GM23338 (cell line): ENCODE results near the gene INAFM1. TPM values are rescaled to one million over a fixed set of nuclear protein-coding genes. Genes with fewer than 3 reads are reported as not detected.

Experiments used
- ATAC-seq: fragments of 200-7000 bp; cut with Tn5 transposase; 3 replicates; pipeline ENCODE4 v1.9.1; 2020
- DNase-seq: peaks from one replicate; pipeline ENCODE4 v3.0.0-alpha.2; 2015; ENCODE audit warnings: low spot score
- H2AFZ ChIP-seq: fragments of 200-600 bp; sonication (generic); 2 replicates; pipeline ENCODE4 v1.8.0; 2016; ENCODE audit warnings: antibody characterized with exemption, mild to moderate bottlenecking, moderate library complexity
- H3F3A ChIP-seq: fragments of 200-600 bp; sonication (generic); replicated peaks from 2 replicates; pipeline ENCODE4 v1.8.0; 2017; ENCODE audit warnings: antibody characterized with exemption, mixed run types, low read depth
- H3K27ac ChIP-seq: fragments of 200-600 bp; sonication (generic); 2 replicates; pipeline ENCODE4 v1.6.1; 2016; ENCODE audit warnings: low read depth
- H3K27me3 ChIP-seq: fragments of 200-600 bp; sonication (generic); 2 replicates; pipeline ENCODE4 v1.8.0; 2016; ENCODE audit warnings: mild to moderate bottlenecking, mixed run types, moderate library complexity; ENCODE audit not compliant: insufficient read depth
- H3K36me3 ChIP-seq: fragments of 200-600 bp; sonication (generic); 2 replicates; pipeline ENCODE4 v1.8.0; 2016; ENCODE audit warnings: mild to moderate bottlenecking; ENCODE audit not compliant: insufficient read depth
- H3K4me1 ChIP-seq: fragments of 200-600 bp; sonication (generic); 2 replicates; pipeline ENCODE4 v1.8.0; 2016; ENCODE audit warnings: mild to moderate bottlenecking, moderate library complexity; ENCODE audit not compliant: insufficient read depth
- H3K4me2 ChIP-seq: fragments of 200-600 bp; sonication (generic); 2 replicates; pipeline ENCODE4 v1.7.1; 2017; ENCODE audit warnings: mixed run types
- H3K4me3 ChIP-seq: fragments of 200-600 bp; sonication (generic); 2 replicates; pipeline ENCODE4 v1.6.1; 2016; ENCODE audit warnings: mixed run types
- H3K79me2 ChIP-seq: fragments of 200-600 bp; sonication (generic); replicated peaks from 2 replicates; pipeline ENCODE4 v1.8.0; 2017; ENCODE audit warnings: mild to moderate bottlenecking; ENCODE audit not compliant: insufficient read depth
- H3K9me2 ChIP-seq: fragments of 200-600 bp; sonication (generic); 2 replicates; pipeline ENCODE4 v1.8.0; 2017; ENCODE audit not compliant: insufficient read depth
- H4K20me1 ChIP-seq: fragments of 200-600 bp; sonication (generic); replicated peaks from 2 replicates; pipeline ENCODE4 v1.8.0; 2017; ENCODE audit warnings: mild to moderate bottlenecking; ENCODE audit not compliant: insufficient read depth
- H3K27ac Mint-ChIP-seq: 2 replicates; pipeline ENCODE4 v1.8.0; 2020; ENCODE audit warnings: inconsistent platforms, mild to moderate bottlenecking, moderate library complexity, mixed read lengths
- H3K27me3 Mint-ChIP-seq: 3 replicates; pipeline ENCODE4 v1.8.0; 2022; ENCODE audit warnings: low read depth, mild to moderate bottlenecking, moderate library complexity, mixed read lengths, inconsistent platforms; ENCODE audit not compliant: insufficient read depth, poor library complexity
- H3K36me3 Mint-ChIP-seq: 3 replicates; pipeline ENCODE4 v1.8.0; 2021; ENCODE audit warnings: low read depth, mild to moderate bottlenecking, inconsistent platforms, moderate library complexity, mixed read lengths
- H3K4me1 Mint-ChIP-seq: 3 replicates; pipeline ENCODE4 v1.8.0; 2020; ENCODE audit warnings: mild to moderate bottlenecking, inconsistent platforms, mixed read lengths
- H3K4me3 Mint-ChIP-seq: 3 replicates; pipeline ENCODE4 v1.8.0; 2021; ENCODE audit warnings: moderate library complexity, mild to moderate bottlenecking, inconsistent platforms, mixed read lengths
- H3K9me3 Mint-ChIP-seq: 3 replicates; pipeline ENCODE4 v1.8.0; 2020; ENCODE audit warnings: moderate library complexity, mild to moderate bottlenecking, inconsistent platforms, mixed read lengths
- CREB1 ChIP-seq: fragments of 250-450 bp; sonication (Bioruptor Pico); IDR thresholded peaks from 2 replicates; pipeline ENCODE4 v1.5.0; 2020; ENCODE audit warnings: low read depth, mild to moderate bottlenecking, moderate library complexity
- EZH2 ChIP-seq: fragments of 200-600 bp; sonication (generic); IDR thresholded peaks from one replicate; pipeline ENCODE4 v1.8.0; 2017; ENCODE audit warnings: antibody characterized with exemption, mild to moderate bottlenecking, low read depth; ENCODE audit not compliant: unreplicated experiment
- EZH2phosphoT487 ChIP-seq: fragments of 200-600 bp; sonication (generic); IDR thresholded peaks from one replicate; pipeline ENCODE4 v1.8.1; 2018; ENCODE audit warnings: antibody characterized with exemption; ENCODE audit not compliant: unreplicated experiment
- JUNB ChIP-seq: IDR thresholded peaks from one replicate; pipeline ENCODE4 v1.6.1; 2016; ENCODE audit warnings: antibody characterized with exemption; ENCODE audit not compliant: unreplicated experiment
- NANOG ChIP-seq: IDR thresholded peaks from 2 replicates; pipeline ENCODE4 v1.6.1; 2016; ENCODE audit warnings: antibody characterized with exemption, borderline replicate concordance
- POLR2AphosphoS5 ChIP-seq: IDR thresholded peaks from 2 replicates; pipeline ENCODE4 v1.6.1; 2016; ENCODE audit warnings: antibody characterized with exemption, low read depth
- STAT1 ChIP-seq: IDR thresholded peaks from one replicate; pipeline ENCODE4 v1.6.1; 2016; ENCODE audit warnings: antibody characterized with exemption; ENCODE audit not compliant: unreplicated experiment
- ZNF114 ChIP-seq: fragments of 250-450 bp; sonication (Bioruptor Pico); IDR thresholded peaks from 2 replicates; pipeline ENCODE4 v1.5.0; 2020; ENCODE audit warnings: mild to moderate bottlenecking, moderate library complexity
- ZNF331 ChIP-seq: fragments of 250-450 bp; sonication (Bioruptor Pico); IDR thresholded peaks from 2 replicates; pipeline ENCODE4 v1.5.0; 2020; ENCODE audit warnings: low read depth, mild to moderate bottlenecking, moderate library complexity
- polyA plus RNA-seq: library from polyadenylated mRNA; unstranded; fragments of >200 nt; fragmentation: Nextera tagmentation; extraction: Ambion mirVana; gene quantifications from 2 replicates; pipeline ENCODE4 v1.2.1, GENCODE V29; 2016
- total RNA-seq: library from RNA; depleted of rRNA; stranded (reverse); fragments of >200 nt; shearing (Covaris generic); gene quantifications from 2 replicates; pipeline ENCODE4 v1.2.3, GENCODE V29; 2014
- TF ChIP-seq, protein P1 (sequence below): IDR thresholded peaks from 2 replicates; pipeline ENCODE4 v1.6.1; 2016; ENCODE audit warnings: antibody characterized with exemption
- TF ChIP-seq, protein P2 (sequence below): IDR thresholded peaks from one replicate; pipeline ENCODE4 v1.6.1; 2018; ENCODE audit warnings: antibody characterized with exemption; ENCODE audit not compliant: unreplicated experiment
- TF ChIP-seq, protein P3 (sequence below): fragments of 250-450 bp; sonication (Bioruptor Pico); IDR thresholded peaks from 2 replicates; pipeline ENCODE4 v1.5.0; 2020; ENCODE audit warnings: mild to moderate bottlenecking, moderate library complexity
- TF ChIP-seq, protein P4 (sequence below), 2 experiments: fragments of 200-600 bp in 1 of 2; sonication (generic) in 1 of 2; conservative IDR thresholded peaks; 2 replicates each; pipeline versions ENCODE4 v1.5.1 to v1.6.1; 2016 to 2017; ENCODE audit warnings: antibody characterized with exemption in 2 of 2, low read depth in 2 of 2, mild to moderate bottlenecking in 2 of 2, moderate library complexity in 1 of 2

Gene INAFM1
- total and polyA plus RNA-seq, 2 experiments from 2014 or later = 2.9 to 10.2 TPM

DNA sequence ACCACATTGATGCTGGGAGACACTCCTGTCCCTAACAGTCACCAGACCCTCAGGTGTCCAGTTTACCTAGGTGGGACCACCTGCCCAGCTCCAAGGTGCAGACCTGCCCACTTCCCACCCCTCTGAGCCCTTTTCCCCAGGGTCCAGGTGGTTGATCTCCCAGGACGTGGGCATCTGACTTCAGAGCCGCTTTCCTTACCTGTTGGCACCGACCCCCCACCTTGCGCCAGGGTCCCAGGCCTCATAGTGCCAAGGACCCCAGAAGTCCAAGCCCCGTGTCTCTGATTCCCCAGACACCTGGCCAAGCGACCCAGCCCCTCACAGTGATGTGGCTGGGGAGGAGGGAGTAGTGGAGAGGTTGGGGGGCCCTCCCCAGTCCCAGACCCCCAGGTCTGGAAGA is 34.1 kb upstream of the INAFM1 start:
- DNase-seq (no peak), ATAC-seq (no peak)
- H3K9me2 ChIP-seq = no peaks in the 10 kb centered on the region
- Mint-ChIP-seq H3K9me3 (peaks cover 3% of the 10 kb centered on the region; the same call in 2 of the 3 replicates), H3K4me1 (peaks cover 23% of the 10 kb centered on the region), H3K4me3 (peak overlapping the region; percentile 51), H3K27me3 (peaks cover 27% of the 10 kb centered on the region), H3K36me3 (peaks cover 6% of the 10 kb centered on the region; the same call in 1 of the 3 replicates), H3K27ac (no peak overlapping the region)
- H3K27me3 ChIP-seq = peaks cover 41% of the 10 kb centered on the region
- TF ChIP-seq EZH2phosphoT487 (no peak), CREB1 (CRISPR knock-in tag) (no peak), STAT1 (no peak), POLR2AphosphoS5 (no peak), ZNF331 (CRISPR knock-in tag) (no peak), JUNB (no peak), NANOG (no peak), ZNF114 (no peak), EZH2 (no peak)
- TF ChIP-seq, protein P1, sequence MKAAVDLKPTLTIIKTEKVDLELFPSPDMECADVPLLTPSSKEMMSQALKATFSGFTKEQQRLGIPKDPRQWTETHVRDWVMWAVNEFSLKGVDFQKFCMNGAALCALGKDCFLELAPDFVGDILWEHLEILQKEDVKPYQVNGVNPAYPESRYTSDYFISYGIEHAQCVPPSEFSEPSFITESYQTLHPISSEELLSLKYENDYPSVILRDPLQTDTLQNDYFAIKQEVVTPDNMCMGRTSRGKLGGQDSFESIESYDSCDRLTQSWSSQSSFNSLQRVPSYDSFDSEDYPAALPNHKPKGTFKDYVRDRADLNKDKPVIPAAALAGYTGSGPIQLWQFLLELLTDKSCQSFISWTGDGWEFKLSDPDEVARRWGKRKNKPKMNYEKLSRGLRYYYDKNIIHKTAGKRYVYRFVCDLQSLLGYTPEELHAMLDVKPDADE = no peak
- TF ChIP-seq, protein P2, sequence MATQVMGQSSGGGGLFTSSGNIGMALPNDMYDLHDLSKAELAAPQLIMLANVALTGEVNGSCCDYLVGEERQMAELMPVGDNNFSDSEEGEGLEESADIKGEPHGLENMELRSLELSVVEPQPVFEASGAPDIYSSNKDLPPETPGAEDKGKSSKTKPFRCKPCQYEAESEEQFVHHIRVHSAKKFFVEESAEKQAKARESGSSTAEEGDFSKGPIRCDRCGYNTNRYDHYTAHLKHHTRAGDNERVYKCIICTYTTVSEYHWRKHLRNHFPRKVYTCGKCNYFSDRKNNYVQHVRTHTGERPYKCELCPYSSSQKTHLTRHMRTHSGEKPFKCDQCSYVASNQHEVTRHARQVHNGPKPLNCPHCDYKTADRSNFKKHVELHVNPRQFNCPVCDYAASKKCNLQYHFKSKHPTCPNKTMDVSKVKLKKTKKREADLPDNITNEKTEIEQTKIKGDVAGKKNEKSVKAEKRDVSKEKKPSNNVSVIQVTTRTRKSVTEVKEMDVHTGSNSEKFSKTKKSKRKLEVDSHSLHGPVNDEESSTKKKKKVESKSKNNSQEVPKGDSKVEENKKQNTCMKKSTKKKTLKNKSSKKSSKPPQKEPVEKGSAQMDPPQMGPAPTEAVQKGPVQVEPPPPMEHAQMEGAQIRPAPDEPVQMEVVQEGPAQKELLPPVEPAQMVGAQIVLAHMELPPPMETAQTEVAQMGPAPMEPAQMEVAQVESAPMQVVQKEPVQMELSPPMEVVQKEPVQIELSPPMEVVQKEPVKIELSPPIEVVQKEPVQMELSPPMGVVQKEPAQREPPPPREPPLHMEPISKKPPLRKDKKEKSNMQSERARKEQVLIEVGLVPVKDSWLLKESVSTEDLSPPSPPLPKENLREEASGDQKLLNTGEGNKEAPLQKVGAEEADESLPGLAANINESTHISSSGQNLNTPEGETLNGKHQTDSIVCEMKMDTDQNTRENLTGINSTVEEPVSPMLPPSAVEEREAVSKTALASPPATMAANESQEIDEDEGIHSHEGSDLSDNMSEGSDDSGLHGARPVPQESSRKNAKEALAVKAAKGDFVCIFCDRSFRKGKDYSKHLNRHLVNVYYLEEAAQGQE = no peak
- TF ChIP-seq, protein P3, sequence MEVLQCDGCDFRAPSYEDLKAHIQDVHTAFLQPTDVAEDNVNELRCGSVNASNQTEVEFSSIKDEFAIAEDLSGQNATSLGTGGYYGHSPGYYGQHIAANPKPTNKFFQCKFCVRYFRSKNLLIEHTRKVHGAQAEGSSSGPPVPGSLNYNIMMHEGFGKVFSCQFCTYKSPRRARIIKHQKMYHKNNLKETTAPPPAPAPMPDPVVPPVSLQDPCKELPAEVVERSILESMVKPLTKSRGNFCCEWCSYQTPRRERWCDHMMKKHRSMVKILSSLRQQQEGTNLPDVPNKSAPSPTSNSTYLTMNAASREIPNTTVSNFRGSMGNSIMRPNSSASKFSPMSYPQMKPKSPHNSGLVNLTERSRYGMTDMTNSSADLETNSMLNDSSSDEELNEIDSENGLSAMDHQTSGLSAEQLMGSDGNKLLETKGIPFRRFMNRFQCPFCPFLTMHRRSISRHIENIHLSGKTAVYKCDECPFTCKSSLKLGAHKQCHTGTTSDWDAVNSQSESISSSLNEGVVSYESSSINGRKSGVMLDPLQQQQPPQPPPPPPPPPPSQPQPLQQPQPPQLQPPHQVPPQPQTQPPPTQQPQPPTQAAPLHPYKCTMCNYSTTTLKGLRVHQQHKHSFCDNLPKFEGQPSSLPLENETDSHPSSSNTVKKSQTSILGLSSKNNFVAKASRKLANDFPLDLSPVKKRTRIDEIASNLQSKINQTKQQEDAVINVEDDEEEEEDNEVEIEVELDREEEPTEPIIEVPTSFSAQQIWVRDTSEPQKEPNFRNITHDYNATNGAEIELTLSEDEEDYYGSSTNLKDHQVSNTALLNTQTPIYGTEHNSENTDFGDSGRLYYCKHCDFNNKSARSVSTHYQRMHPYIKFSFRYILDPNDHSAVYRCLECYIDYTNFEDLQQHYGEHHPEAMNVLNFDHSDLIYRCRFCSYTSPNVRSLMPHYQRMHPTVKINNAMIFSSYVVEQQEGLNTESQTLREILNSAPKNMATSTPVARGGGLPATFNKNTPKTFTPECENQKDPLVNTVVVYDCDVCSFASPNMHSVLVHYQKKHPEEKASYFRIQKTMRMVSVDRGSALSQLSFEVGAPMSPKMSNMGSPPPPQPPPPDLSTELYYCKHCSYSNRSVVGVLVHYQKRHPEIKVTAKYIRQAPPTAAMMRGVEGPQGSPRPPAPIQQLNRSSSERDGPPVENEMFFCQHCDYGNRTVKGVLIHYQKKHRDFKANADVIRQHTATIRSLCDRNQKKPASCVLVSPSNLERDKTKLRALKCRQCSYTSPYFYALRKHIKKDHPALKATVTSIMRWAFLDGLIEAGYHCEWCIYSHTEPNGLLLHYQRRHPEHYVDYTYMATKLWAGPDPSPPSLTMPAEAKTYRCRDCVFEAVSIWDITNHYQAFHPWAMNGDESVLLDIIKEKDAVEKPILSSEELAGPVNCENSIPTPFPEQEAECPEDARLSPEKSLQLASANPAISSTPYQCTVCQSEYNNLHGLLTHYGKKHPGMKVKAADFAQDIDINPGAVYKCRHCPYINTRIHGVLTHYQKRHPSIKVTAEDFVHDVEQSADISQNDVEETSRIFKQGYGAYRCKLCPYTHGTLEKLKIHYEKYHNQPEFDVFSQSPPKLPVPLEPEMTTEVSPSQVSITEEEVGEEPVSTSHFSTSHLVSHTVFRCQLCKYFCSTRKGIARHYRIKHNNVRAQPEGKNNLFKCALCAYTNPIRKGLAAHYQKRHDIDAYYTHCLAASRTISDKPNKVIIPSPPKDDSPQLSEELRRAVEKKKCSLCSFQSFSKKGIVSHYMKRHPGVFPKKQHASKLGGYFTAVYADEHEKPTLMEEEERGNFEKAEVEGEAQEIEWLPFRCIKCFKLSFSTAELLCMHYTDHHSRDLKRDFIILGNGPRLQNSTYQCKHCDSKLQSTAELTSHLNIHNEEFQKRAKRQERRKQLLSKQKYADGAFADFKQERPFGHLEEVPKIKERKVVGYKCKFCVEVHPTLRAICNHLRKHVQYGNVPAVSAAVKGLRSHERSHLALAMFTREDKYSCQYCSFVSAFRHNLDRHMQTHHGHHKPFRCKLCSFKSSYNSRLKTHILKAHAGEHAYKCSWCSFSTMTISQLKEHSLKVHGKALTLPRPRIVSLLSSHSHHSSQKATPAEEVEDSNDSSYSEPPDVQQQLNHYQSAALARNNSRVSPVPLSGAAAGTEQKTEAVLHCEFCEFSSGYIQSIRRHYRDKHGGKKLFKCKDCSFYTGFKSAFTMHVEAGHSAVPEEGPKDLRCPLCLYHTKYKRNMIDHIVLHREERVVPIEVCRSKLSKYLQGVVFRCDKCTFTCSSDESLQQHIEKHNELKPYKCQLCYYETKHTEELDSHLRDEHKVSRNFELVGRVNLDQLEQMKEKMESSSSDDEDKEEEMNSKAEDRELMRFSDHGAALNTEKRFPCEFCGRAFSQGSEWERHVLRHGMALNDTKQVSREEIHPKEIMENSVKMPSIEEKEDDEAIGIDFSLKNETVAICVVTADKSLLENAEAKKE (CRISPR knock-in tag) = no peak
- TF ChIP-seq, protein P4, sequence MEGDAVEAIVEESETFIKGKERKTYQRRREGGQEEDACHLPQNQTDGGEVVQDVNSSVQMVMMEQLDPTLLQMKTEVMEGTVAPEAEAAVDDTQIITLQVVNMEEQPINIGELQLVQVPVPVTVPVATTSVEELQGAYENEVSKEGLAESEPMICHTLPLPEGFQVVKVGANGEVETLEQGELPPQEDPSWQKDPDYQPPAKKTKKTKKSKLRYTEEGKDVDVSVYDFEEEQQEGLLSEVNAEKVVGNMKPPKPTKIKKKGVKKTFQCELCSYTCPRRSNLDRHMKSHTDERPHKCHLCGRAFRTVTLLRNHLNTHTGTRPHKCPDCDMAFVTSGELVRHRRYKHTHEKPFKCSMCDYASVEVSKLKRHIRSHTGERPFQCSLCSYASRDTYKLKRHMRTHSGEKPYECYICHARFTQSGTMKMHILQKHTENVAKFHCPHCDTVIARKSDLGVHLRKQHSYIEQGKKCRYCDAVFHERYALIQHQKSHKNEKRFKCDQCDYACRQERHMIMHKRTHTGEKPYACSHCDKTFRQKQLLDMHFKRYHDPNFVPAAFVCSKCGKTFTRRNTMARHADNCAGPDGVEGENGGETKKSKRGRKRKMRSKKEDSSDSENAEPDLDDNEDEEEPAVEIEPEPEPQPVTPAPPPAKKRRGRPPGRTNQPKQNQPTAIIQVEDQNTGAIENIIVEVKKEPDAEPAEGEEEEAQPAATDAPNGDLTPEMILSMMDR (conservative IDR thresholded peaks at IDR 0.05; ENCODE audit: low read depth in 2 of 2) = no peak
- H2AFZ ChIP-seq = no peak overlapping the region
- H3K4me1 ChIP-seq = peaks cover 26% of the 10 kb centered on the region
- H3K4me3 ChIP-seq = peak overlapping the region; percentile 73
- H3K36me3 ChIP-seq = no peaks in the 10 kb centered on the region
- H4K20me1 ChIP-seq = no peaks in the 10 kb centered on the region
- H3K79me2 ChIP-seq = no peaks in the 10 kb centered on the region
- peaks cover 49% of the 10 kb centered on the region for H3F3A ChIP-seq
- peak overlapping the region; percentile 90 for H3K4me2 ChIP-seq
- no peak overlapping the region for H3K27ac ChIP-seq
